GM20431 (cell line): ENCODE results near the gene PLTP.
"Not testable (repeated sequence)": the region's sequence is repeated elsewhere in the genome, so short reads cannot be mapped to it uniquely, and the experiment has no call there.

ENCODE experiments used
- in situ Hi-C: fragments of 300-500 bp; cut with MseI, MboI; formaldehyde crosslinking; loops from one replicate; pipeline ENCODE4 v1.15.0; 2020; ENCODE audit warnings: low sequenced_read_pairs; ENCODE audit not compliant: unreplicated experiment

Gene PLTP

GRCh38 chr20:45945678-45946148, 33.8 kb upstream of the PLTP start:
- in situ Hi-C loops: no loop called here

DNA sequence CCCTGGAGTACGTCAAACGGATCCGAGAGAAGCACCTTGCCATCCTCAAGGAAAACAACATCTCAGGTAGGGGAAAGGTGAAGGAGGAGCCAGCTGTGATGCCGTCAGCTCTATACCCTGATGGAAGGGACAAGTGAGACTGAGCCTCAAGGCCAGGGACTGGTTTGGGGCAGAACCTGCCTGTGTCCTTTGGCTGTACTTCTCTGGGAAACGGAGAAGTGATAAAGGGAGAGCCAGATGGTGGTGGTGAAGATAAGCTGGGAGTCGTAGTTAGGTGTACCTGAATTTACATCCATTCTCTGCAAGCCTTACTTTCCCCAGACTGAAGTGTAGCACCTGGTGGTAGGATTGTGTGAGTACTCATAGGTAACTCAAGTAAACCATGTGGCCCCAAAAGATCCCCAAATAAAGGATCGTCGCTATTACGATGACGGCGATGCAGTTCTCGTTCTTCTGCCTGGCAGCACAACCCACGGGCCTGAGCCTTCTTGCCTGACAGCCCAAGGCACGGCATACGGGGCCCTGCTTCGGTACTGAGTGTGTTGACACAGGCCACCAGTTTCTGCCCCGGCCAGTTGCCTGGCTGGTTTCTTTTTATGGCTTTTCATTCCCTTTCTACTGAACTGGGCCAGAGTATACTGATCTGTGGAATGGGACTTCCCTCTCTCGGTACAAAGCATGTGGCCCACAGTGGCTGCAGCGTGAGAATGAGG, 33.2 kb upstream of the PLTP start:
- in situ Hi-C loops: no loop called here

DNA sequence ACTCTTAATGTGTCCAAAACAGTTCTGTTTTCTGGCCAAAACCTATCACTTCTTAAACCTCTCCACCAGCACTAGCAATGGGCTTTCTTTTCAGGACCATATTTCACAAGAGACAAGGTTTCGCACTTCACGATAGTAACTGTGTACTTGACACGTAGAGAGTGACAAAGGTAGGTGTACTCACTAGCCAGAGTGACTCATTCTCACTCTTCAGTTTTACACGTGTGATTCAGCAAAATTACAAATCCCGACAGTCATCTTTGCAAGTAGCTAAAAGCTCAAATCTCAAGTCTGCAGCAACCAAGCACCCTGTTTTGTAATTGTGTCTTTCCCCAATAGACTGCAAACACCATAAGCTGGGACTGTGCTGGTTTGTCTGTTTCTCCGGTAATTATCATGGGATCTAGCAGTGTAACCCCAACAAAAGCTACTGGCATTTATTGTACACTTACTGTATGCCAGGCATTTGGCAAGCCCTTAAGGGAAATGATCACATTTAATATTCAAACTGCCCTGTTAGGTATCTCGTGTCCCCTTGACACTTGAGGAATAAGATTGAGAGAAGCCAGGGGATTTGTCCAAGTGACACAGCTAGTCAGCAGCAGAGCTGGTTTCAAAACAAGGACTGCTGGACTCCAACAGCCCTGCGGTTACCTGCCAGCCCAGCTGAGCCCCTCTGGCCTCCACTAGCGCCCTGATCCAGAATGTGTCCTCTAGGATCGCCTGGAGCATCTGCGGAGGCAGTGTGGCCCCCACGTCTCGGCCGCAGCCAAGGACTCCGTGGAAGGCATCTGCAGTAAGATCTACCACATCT, 32.4 kb upstream of the PLTP start:
- in situ Hi-C loops: no loop called here

- in situ Hi-C loops: no loop called here
Observed at GRCh38 chr20:45943613-45944012, 31.7 kb upstream of the PLTP start.

DNA sequence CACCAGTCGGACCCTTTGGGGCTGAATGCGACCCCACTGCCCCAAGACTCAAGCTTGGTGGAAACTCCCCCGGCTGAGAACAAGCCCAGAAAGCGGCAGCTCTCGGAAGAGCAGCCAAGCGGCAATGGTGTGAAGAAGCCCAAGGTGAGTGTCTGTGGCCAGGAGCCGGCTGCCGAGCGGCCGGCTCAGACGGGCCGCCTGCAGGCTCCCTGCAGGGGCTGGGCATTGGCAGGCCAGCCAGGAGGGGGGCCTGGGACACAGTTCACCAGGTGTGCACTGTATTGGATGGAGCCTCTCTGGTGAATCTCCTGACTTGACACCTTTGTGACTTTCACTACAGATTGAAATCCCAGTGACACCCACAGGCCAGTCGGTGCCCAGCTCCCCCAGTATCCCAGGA, 28.5 kb upstream of the PLTP start:
- in situ Hi-C loops: no loop called here

GRCh38 chr20:45940053-45940452, 28.1 kb upstream of the PLTP start:
- in situ Hi-C loops: no loop called here

GRCh38 chr20:45938727-45939438, 26.9 kb upstream of the PLTP start:
- in situ Hi-C loops: no loop called here

DNA sequence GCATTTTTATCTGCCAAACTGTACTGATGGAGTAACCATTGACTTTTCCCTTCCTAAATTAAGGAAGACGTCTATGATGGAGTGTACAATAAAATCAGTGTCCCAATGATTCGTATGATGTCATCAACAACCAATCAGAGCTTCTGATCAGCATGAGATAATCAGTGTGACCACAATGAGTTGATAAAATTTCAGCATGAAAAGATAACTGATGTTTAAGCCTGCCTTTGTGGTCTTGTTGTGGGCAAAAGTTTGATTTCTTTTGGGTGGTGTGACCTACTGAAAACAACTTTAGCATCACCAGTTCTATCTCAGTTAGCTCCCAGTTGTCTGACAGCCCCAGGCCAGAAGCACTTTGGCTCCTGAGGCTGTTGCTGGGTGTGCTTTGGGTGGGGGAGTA, 25.8 kb upstream of the PLTP start:
- in situ Hi-C loops: no loop called here

- in situ Hi-C loops: no loop called here
Observed at GRCh38 chr20:45935416-45936046, 23.6 kb upstream of the PLTP start.

- in situ Hi-C loops: no loop called here
Observed at GRCh38 chr20:45934586-45935415, 22.8 kb upstream of the PLTP start, which contains the start of gene PCIF1. TSS of gene PCIF1 (plus strand) at chr20:45934683. CDS start at chr20:45939000, 4,317 bp downstream.

DNA sequence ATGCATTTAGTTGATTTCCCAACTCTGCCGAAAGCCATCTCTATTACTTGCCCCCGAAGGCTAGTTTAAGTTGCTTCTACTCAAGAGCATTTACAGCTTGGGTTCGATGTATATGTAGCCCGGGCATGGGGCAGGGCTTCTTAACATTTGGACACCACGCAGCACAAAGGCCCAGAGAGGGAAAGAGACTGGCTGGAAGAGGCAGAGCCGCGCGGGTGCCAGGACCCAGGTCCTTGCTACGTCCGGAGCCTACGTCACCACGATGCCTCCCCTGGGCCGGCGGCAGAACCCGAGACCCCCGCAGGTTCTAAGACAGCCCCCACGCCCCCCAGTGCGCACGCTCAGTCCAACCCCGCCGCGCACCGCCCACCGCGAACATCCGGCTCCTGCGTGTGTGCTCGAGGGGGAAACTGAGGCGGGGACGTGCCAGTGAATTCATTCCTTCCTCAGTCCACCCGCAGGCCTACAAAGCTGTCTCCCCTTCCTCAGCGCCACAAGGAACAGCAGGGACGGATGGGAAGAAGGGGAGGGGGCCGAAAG, 22.2 kb upstream of the PLTP start:
- in situ Hi-C loops: no loop called here

- in situ Hi-C loops: no loop called here
Observed at GRCh38 chr20:45933266-45934045, 21.5 kb upstream of the PLTP start.

GRCh38 chr20:45931680-45932079, 19.7 kb upstream of the PLTP start:
- in situ Hi-C loops: not testable (repeated sequence)

GRCh38 chr20:45927071-45927878, 15.3 kb upstream of the PLTP start:
- in situ Hi-C loops: no loop called here

GRCh38 chr20:45926731-45927070, 14.7 kb upstream of the PLTP start:
- in situ Hi-C loops: no loop called here

- in situ Hi-C loops: no loop called here
Observed at GRCh38 chr20:45925821-45926506, 14.0 kb upstream of the PLTP start.
